Heart left ventricle (tissue), 13 donors: ENCODE results near the gene SCYGR2.

Source experiments
- POLR2A ChIP-seq, 2 donors: fragments of 450-650 bp; IDR thresholded peaks; one replicate each; pipeline ENCODE4 v1.6.1; 2017; ENCODE audit warnings: antibody characterized with exemption in 2 of 2, mild to moderate bottlenecking in 2 of 2, moderate library complexity in 2 of 2
- TF ChIP-seq, protein P1 (sequence below), 12 donors: fragments of 200-600 bp; sonication (generic) in 4 of 12; IDR thresholded peaks; one replicate each; pipeline versions ENCODE4 v1.5.0 to v1.8.0; 2018 to 2022; ENCODE audit warnings: antibody characterized with exemption in 12 of 12, mild to moderate bottlenecking in 5 of 12
- donor health status: ischemic (EF 13 %, LVEDD 7.1; RV severe dilation, severe dysfunction).
- donor health status: DM: no; HTN: yes; CAD: no.
- donor health status: DM: no; HTN: no; CAD: no.
- donor health status: ischemic (EF 25% LVEDD 6.9; RV normal size, moderate dysfunction).
- donor health status: ischemic (EF 25% LVEDD 5.7; RV mildly dilated, moderate dysfunction).
- donor health status: ischemic (EF 35%, LVEDD 5.7; RV mildly dilated, moderate dysfunction).
- donor health status: nonischemic (EF 11% LVEDD 7.7; RV severe dilation, severe dysfunction).
- donor health status: DM: yes; HTN: yes; CAD: no.
- donor health status: PGD.
- donor health status: ischemic (EF 29% LVEDD 5.4; RV normal size, mild dysfunction).
- donor health status: nonischemic (EF 23%, LVEDD 6.1; RV moderate dilation, normal function).

DNA sequence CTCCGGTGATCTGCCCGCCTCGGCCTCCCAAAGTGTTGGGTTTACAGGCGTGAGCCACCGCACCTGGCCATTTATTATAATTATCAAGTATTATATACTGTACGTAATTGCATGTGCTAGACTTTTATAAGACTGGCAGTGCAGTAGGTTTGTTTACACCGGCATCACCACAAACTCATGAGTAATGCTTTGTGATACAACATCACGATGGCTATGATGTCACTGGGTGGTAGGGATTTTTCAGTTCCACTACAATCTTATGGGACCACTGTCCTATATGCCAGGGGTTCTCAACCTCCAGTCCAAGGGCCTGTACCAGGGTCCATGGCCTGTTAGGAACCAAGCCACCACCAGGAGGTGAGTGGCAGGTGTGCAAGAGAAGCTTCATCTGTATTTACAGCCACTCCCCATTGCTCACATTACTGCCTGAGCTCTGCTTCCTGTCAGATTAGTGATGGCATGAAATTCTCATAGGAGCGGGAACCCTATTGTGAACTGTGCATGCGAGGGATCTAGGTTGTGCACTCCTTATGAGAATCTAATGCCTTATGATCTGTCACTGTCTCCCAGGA is 28.0 kb downstream of the SCYGR2 start:
- TF ChIP-seq, protein P1, sequence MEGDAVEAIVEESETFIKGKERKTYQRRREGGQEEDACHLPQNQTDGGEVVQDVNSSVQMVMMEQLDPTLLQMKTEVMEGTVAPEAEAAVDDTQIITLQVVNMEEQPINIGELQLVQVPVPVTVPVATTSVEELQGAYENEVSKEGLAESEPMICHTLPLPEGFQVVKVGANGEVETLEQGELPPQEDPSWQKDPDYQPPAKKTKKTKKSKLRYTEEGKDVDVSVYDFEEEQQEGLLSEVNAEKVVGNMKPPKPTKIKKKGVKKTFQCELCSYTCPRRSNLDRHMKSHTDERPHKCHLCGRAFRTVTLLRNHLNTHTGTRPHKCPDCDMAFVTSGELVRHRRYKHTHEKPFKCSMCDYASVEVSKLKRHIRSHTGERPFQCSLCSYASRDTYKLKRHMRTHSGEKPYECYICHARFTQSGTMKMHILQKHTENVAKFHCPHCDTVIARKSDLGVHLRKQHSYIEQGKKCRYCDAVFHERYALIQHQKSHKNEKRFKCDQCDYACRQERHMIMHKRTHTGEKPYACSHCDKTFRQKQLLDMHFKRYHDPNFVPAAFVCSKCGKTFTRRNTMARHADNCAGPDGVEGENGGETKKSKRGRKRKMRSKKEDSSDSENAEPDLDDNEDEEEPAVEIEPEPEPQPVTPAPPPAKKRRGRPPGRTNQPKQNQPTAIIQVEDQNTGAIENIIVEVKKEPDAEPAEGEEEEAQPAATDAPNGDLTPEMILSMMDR (IDR thresholded peaks at IDR 0.05) = no peak
- no peak for TF ChIP-seq POLR2A (IDR thresholded peaks at IDR 0.05)
